ENCODE data around the gene SLFN13.
"Not testable (repeated sequence)": the region's sequence is repeated elsewhere in the genome, so short reads cannot be mapped to it uniquely, and the experiment has no call there.

Gene SLFN13, protein sequence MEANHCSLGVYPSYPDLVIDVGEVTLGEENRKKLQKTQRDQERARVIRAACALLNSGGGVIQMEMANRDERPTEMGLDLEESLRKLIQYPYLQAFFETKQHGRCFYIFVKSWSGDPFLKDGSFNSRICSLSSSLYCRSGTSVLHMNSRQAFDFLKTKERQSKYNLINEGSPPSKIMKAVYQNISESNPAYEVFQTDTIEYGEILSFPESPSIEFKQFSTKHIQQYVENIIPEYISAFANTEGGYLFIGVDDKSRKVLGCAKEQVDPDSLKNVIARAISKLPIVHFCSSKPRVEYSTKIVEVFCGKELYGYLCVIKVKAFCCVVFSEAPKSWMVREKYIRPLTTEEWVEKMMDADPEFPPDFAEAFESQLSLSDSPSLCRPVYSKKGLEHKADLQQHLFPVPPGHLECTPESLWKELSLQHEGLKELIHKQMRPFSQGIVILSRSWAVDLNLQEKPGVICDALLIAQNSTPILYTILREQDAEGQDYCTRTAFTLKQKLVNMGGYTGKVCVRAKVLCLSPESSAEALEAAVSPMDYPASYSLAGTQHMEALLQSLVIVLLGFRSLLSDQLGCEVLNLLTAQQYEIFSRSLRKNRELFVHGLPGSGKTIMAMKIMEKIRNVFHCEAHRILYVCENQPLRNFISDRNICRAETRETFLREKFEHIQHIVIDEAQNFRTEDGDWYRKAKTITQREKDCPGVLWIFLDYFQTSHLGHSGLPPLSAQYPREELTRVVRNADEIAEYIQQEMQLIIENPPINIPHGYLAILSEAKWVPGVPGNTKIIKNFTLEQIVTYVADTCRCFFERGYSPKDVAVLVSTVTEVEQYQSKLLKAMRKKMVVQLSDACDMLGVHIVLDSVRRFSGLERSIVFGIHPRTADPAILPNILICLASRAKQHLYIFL

DNA sequence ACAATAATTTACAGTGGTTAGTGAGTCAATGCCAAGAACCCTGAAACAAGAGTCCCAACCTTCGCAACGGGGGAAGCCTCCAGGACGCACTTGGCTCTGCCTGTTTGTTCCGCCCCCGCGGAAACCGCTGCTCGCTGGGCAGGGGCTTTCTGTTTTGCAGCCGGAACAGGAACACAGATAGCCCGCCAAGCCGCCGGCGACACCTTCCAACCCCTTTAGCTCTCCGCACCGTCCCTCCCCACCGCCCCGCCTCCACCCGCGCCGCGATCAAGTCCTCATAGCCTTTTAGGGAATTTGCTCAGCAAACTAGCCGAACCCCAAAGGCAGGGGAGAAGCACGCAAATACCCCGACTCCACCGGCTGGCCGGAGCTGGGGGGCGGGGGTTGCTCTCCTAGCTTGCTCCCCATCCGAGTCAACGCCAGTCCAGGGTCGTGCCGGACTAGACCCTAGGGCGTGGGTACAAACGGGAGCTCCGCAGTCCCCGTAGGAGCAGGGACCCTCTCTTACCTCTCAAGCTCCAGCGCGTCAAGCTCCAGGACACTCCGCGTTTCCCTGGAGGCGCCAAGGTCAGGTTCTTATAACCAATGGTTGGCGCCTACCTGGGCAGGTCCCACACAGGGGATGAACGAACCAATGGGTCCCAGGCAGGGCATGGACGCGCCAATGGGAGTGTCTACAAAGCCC is at the start of gene SLFN13:
TSS of gene SLFN13 (minus strand) at position 553 of the 685 bp plus-strand sequence. CDS start 3,086 bp downstream, outside the sequence.
- DNase-seq (ENCODE audit: low read depth): peak; percentile 66

- DNase-seq (ENCODE audit: low read depth): no peak
Measured at GRCh38 chr17:35496451-35497290, 48.1 kb upstream of the SLFN13 start.

DNA sequence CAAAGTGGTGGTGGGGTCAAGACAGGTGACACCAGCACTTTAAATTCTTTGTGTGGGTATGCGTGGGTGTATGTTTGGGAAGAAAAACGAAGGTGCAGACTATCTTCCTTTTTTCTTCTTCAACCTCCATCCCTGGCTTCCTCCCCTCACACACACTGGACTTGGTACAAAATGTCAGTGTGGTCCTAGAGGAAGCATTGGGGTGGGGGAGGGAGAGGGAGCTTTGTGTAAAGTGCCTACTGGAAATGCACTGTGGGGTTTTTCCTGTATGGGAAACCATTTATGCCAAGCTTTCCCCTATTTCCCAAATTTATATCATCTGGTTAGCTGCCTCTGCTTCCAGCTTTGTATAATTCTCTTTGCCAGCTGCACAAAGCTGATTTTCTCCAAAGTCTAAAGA is 44.5 kb upstream of the SLFN13 start:
- no peak for DNase-seq (ENCODE audit: low read depth)

DNA sequence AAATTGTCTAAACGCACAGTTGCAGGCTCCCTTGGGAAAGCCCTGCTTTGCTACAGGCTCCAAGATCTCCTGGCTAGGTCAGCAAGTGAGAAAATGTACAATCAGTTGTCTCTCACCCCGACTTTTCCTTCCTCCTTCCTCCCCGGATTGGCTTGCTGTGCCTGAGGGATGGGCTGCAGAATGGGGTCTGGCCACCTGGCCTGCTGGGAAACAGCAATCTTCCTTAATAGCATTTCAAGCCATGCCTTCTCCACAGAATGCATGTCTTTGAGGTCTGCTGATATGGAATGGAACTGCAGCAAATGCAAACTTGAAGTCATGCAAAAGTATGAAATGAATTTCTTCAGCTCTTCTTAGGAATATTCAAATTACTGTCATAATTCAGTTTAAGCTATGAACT is 42.9 kb upstream of the SLFN13 start:
- DNase-seq (ENCODE audit: low read depth): no peak

DNA sequence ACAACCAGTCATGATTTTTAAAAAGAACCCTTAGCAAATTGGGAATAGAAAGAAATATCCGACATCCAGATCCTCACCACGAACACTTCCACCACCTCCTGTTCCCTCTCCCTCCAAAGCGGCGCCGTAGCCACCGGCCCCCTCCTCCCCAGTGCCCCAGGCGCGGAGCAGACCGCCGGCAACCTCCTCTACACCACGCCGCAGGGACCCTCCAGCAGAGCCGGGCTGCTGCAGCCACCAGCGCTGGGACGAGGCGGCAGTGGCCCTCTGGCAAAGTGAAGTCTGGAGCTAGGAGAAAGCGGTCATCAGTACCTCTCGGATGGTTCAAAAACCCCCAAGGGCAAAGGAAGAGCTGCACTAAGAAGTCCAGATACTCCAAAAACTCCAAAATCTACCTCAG is 41.4 kb upstream of the SLFN13 start:
- DNase-seq (ENCODE audit: low read depth): no peak

GRCh38 chr17:35488991-35489390 is 40.4 kb upstream of the SLFN13 start:
- DNase-seq (ENCODE audit: low read depth): no peak

DNA sequence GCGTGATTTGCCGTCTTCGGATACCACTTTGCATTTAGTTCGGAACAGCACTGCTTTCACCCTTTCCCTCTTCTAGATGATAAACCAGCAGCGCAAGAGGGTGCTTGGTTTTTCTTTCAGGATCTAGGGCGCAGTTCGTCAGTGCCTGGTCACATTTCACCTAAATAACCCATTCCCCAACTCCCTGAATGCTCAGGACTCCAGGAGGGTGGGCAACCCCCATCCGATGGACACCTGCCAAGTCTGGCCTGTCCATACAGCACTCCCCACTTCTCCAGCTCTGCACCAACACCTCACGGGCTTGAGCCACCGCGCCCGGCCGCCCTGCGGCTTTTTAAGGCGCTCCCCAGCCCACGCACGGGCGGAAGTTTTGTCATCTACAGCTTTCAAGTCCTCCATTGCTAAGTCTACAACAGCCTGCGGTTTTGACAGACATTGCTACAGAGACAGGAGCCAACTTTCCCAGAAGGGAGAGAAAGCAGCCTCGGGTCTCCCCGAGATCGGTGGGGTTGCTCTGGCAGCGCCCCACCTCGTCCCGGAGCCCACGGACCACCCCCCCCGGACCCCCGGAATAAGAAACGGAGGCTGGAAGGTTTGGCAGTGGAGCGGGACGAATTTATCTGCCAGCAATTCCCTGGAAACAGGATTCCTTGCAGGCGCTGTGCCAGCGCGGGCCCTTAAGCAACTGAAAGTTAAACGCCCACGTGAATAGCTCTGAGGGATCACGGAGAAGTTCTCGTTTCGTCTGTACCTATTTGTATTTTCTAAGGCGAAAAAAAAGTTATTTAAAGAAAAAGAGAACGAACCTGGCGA is 38.6 kb upstream of the SLFN13 start:
- DNase-seq (ENCODE audit: low read depth): peak; percentile 56

- no peak for DNase-seq (ENCODE audit: low read depth)
Measured at GRCh38 chr17:35479271-35479670, 30.7 kb upstream of the SLFN13 start.

DNA sequence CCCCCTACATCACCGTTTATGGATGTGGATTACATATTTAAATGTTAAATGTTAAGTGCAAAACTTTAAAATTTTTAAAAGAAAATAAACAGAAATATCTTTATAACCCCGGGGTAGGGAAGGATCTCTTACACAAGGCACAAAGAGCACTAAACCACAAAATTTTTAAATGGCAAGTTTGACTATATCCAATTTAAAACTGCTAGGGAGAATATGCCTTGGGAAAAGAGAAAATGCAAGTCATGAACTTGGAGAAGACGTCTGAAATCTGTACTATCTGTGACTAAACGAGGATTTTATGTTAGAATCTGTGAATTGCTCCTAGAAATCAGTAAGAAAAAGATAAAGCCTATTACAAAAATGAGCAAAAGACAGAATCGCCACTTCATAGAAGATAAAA is 28.7 kb upstream of the SLFN13 start:
- DNase-seq (ENCODE audit: low read depth): no peak

DNA sequence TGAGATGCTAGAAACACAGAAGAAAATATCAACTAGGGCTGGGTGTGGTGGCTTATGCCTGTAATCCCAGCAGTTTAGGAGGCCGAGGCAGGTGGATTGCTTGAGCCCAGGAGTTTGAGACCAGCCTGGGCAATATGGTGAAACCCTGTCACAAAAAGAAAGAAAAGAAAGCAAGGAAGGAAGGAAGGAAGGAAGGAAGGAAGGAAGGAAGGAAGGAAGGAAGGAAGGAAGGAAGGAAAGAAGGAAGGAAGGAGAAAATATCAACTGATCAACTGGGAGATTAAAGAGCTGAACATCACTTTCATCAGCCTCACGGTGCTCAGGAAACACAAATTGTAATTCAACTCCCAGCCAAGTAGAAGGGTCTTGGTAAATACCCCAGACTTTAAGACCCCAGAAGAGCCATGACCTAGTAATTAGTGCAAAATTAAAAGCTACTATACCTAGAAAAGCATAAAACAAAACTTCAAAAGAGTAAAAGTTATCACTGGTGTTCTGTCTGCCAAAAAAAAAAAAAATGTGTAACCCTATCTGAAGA is 27.8 kb upstream of the SLFN13 start:
- no peak for DNase-seq (ENCODE audit: low read depth)

DNA sequence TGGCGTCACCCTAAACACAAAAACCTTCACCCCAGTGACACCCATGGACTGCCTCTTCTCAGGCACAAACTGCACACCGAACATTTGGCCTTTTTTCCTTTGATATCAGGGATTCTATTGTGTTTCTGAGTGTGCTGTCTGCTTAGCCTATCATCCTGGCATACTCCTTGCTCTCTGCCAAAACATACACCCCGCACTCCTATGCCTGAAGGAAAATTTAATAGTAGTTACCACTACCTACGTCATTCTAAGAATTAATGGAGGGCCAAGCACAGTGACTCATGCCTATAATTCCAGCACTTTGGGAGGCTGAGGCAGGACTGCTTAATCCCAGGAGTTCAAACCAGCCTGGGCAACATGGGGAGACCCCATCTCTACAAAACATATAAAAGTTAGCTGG is 19.9 kb upstream of the SLFN13 start:
- DNase-seq (ENCODE audit: low read depth): no peak

DNA sequence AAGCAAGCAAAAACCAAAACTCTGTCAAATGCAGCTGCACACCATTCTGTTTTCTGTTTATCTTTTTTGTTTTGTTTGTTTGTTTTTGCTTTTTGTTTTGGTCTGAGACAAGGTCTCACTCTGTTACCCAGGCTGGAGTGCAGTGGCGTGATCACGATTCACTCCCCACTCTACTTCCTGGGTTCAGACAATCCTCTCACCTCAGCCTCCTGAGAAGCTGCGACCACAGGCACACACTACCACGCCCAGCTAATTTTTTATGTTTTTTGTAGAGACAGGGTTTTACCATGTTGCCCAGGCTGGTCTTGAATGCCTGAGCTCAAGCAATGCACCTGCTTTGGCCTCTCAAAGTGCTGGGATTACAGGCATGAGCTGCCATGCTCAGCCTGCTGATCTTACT is 19.3 kb upstream of the SLFN13 start:
- peak; percentile 7 for DNase-seq (ENCODE audit: low read depth)

- peak; percentile 58 for DNase-seq (ENCODE audit: low read depth)
Measured at GRCh38 chr17:35460354-35460851, 11.8 kb upstream of the SLFN13 start.

DNA sequence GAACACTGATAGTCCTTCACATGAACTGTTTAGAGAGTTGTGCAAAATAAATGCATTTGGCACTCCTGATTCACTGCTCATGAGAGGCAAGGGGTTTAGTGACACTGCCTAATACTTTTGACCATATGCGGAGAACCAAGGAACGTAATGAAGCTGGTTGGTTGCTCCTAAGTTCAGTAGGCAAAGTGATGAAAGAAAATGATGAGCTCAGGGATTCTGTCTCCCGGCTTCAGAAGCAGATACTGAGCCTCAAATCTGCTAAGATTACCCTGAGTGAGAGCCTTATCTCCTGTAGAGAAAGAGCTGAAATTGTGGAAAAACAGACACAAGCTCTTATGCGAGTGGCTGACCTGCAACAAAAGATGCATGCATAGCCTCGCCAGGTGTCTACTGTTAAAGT is 5.5 kb upstream of the SLFN13 start:
- not testable (repeated sequence) for DNase-seq (ENCODE audit: low read depth)

- no peak for DNase-seq (ENCODE audit: low read depth)
Measured at GRCh38 chr17:35453171-35453570, 4.6 kb upstream of the SLFN13 start.

- DNase-seq (ENCODE audit: low read depth): no peak
Measured at GRCh38 chr17:35449371-35449931, 885 bp upstream of the SLFN13 start.

GRCh38 chr17:35448899-35449227 is 297 bp upstream of the SLFN13 start:
- no peak for DNase-seq (ENCODE audit: low read depth)

DNA sequence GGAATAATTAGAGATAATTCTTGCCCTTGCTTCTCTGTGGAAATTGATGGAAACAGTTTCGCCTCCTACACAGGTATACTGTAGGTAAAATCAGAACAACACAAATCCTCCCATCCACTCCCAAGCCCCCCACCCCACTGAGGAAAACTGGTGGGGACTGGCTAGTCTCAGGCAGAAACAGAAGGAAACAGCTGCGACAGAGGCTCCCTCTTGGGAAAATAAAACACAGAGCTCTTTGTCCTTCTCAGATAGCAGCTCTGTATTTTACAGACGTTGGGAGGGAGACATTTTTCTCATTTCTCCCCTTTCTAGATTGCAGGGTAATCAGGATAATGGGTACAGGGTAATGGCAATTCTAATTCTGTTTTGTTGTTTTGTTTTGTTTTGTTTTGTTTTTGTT is 1.1 kb downstream of the SLFN13 start:
- no peak for DNase-seq (ENCODE audit: low read depth)

DNA sequence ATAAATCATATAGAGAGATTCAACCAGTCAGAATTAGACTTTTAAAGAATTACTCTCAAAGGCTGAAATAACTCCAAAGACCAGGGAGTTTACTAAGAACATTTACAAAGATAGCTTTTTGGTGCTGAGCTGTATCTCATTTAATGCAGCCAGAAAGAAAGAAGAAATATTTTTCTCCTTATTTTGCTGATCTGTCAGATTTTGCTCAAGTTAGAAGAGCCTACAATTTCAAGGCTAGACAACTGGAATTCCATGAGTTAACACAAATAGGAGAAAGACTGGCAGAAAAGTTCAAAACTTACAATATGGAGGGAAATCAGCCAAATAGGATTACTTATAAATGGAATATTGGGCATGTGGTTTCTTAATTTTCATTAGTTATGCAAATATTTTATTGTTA is 10.1 kb downstream of the SLFN13 start:
- DNase-seq (ENCODE audit: low read depth): no peak
